Amniotic stem cell (primary cell): ENCODE results near the gene MMP13.
"Not testable (repeated sequence)": the region's sequence is repeated elsewhere in the genome, so short reads cannot be mapped to it uniquely, and the experiment has no call there.

Experiments used
- DNase-seq: peaks from one replicate; lab custom pipeline; 2025; lab: John Stamatoyannopoulos, UW

MMP13 gene

GRCh38 chr11:102935514-102935913 lies 20.0 kb downstream of the MMP13 start:
- no peak for DNase-seq

GRCh38 chr11:102934735-102935134 lies 20.8 kb downstream of the MMP13 start:
- DNase-seq: no peak

GRCh38 chr11:102933627-102934026 lies 21.9 kb downstream of the MMP13 start:
- no peak for DNase-seq

GRCh38 chr11:102932678-102933077 lies 22.9 kb downstream of the MMP13 start:
- no peak for DNase-seq

GRCh38 chr11:102930451-102930850 lies 25.1 kb downstream of the MMP13 start:
- no peak for DNase-seq

GRCh38 chr11:102929972-102930371 lies 25.6 kb downstream of the MMP13 start:
- no peak for DNase-seq

- DNase-seq: no peak
Measured at GRCh38 chr11:102929166-102929565, 26.4 kb downstream of the MMP13 start.

- DNase-seq: no peak
Measured at GRCh38 chr11:102928247-102928646, 27.3 kb downstream of the MMP13 start.

GRCh38 chr11:102927624-102927990 lies 27.9 kb downstream of the MMP13 start:
- DNase-seq: no peak

GRCh38 chr11:102926961-102927623 lies 28.4 kb downstream of the MMP13 start:
- no peak for DNase-seq

GRCh38 chr11:102926517-102926916 lies 29.0 kb downstream of the MMP13 start:
- DNase-seq: no peak

GRCh38 chr11:102925988-102926387 lies 29.5 kb downstream of the MMP13 start:
- DNase-seq: no peak

GRCh38 chr11:102924851-102925380 lies 30.6 kb downstream of the MMP13 start:
- no peak for DNase-seq

GRCh38 chr11:102921587-102922220 lies 33.8 kb downstream of the MMP13 start:
- DNase-seq: no peak

GRCh38 chr11:102920118-102920684 lies 35.3 kb downstream of the MMP13 start:
- no peak for DNase-seq

GRCh38 chr11:102915044-102915375 lies 40.5 kb downstream of the MMP13 start:
- no peak for DNase-seq

- DNase-seq: peak; percentile 41
Measured at GRCh38 chr11:102914238-102915043, 41.1 kb downstream of the MMP13 start.

- no peak for DNase-seq
Measured at GRCh38 chr11:102912482-102912830, 43.1 kb downstream of the MMP13 start.

GRCh38 chr11:102911758-102912481 lies 43.6 kb downstream of the MMP13 start:
- DNase-seq: no peak

- DNase-seq: not testable (repeated sequence)
Measured at GRCh38 chr11:102905848-102906247, 49.7 kb downstream of the MMP13 start.

- not testable (repeated sequence) for DNase-seq
Measured at GRCh38 chr11:102903895-102904294, 51.6 kb downstream of the MMP13 start.

- DNase-seq: no peak
Measured at GRCh38 chr11:102900346-102900745, 55.2 kb downstream of the MMP13 start.
